K562 (cell line): Measurements from ENCODE around the gene GNAZ. TPM values are rescaled to one million over a fixed set of nuclear protein-coding genes. Genes with fewer than 3 reads are reported as not detected.
A peak's percentile ranks its signal among the peaks of the same experiment; 100 is the strongest.

Experiments used
- ARID4B ChIP-seq: sonication (generic); formaldehyde crosslinking; IDR thresholded peaks from 2 replicates; pipeline ENCODE4 v1.8.0; 2022; ENCODE audit warnings: mild to moderate bottlenecking, missing genetic modification reagents
- CUX1 ChIP-seq: fragments of 200-800 bp; sonication (Bioruptor generic); IDR thresholded peaks from 2 replicates; pipeline ENCODE4 v1.6.1; 2016; ENCODE audit warnings: missing genetic modification characterization, missing compliant biosample characterization
- MYNN ChIP-seq, 2 experiments: sonication (generic); formaldehyde crosslinking in 1 of 2; IDR thresholded peaks; 2 replicates each; pipeline versions ENCODE4 v1.5.0 to v1.6.1; 2016 to 2020; ENCODE audit warnings: antibody characterized with exemption in 1 of 2, missing genetic modification reagents in 1 of 2
- RNF2 ChIP-seq: sonication (generic); IDR thresholded peaks from 2 replicates; pipeline ENCODE4 v1.6.1; 2016
- SOX6 ChIP-seq: fragments of 450-650 bp; IDR thresholded peaks from 2 replicates; pipeline ENCODE4 v1.6.1; 2014; ENCODE audit warnings: mild to moderate bottlenecking
- UBTF ChIP-seq, 2 experiments: IDR thresholded peaks; 2 replicates each; pipeline ENCODE4 v1.6.1; 2012; ENCODE audit warnings: improper control_type of control experiment in 2 of 2, low read depth in 2 of 2, low read length in 2 of 2, borderline replicate concordance in 1 of 2
- ZMIZ1 ChIP-seq, 2 experiments: fragments of 150-350 bp in 1 of 2; IDR thresholded peaks; 2 replicates each; pipeline ENCODE4 v1.6.1; 2012 to 2016; ENCODE audit warnings: low read depth in 2 of 2, low read length in 2 of 2, mild to moderate bottlenecking in 1 of 2, moderate library complexity in 1 of 2
- ZNF232 ChIP-seq: sonication (generic); formaldehyde crosslinking; IDR thresholded peaks from 2 replicates; pipeline ENCODE4 v1.8.0; 2022; ENCODE audit warnings: mild to moderate bottlenecking, missing genetic modification reagents
- ZNF583 ChIP-seq: fragments of 250-450 bp; sonication (Bioruptor Pico); IDR thresholded peaks from 2 replicates; pipeline ENCODE4 v1.4.0; 2020
- ZSCAN29 ChIP-seq: fragments of 450-650 bp; IDR thresholded peaks from 2 replicates; pipeline ENCODE4 v1.6.1; 2017
- polyA plus RNA-seq, 8 experiments: library from polyadenylated mRNA; depleted of rRNA in 4 of 8; stranded (reverse) in 5 of 8; unstranded in 3 of 8; fragments of >200 nt; fragmentation: Nextera tagmentation in 2 of 8; fragmentation: Illumina TruSeq in 1 of 8; extraction: Ambion mirVana in 2 of 8; extraction: Trizol in 1 of 8; gene quantifications; 2 replicates each; pipeline versions ENCODE4 v1.2.1 to v1.2.3, GENCODE V29; 2011 to 2014; ENCODE audit warnings: inconsistent platforms in 1 of 8, missing spikeins in 1 of 8
- total RNA-seq, 7 experiments: library from RNA; depleted of rRNA in 6 of 7; stranded (reverse); fragments of >200 nt in 6 of 7; fragmentation: Illumina TruSeq in 2 of 7; extraction: Trizol in 2 of 7; gene quantifications; 2 replicates each; pipeline versions ENCODE4 v1.2.1 to v1.2.3, GENCODE V29; 2011 to 2021; ENCODE audit warnings: low replicate concordance in 1 of 7

GNAZ gene
- total and polyA plus RNA-seq, 9 of the 15 experiments (the other 6 are each of a cell fraction or from before 2014, with no cell fraction given), result 0.04 to 0.22 (median 0.13) TPM; not detected in 3

GRCh38 chr22:23107487-23108248 lies 37.3 kb downstream of the GNAZ start (continued):
- TF ChIP-seq ZMIZ1 (IDR thresholded peaks at IDR 0.05; ENCODE audit: low read depth in 2 of 2, low read length in 2 of 2) (no peak), CUX1 (CRISPR knock-in tag) (no peak), ZNF583 (CRISPR knock-in tag) (no peak), SOX6 (no peak), UBTF (IDR thresholded peaks at IDR 0.05; ENCODE audit: borderline replicate concordance in 1 of 2, low read depth in 2 of 2, low read length in 2 of 2) (no peak), MYNN (IDR thresholded peaks at IDR 0.05) (no peak), MYNN (CRISPR knock-in tag; IDR thresholded peaks at IDR 0.05) (0 out of 2 replicates have a peak, but pooled peaks have one; percentile 16), ZSCAN29 (no peak), ZNF232 (CRISPR knock-in tag) (no peak), RNF2 (no peak), ARID4B (CRISPR knock-in tag) (no peak)
